GM21515 (cell line): ENCODE data around the gene PRRC2A.

ENCODE experiments used
- ATAC-seq: cut with Tn5 transposase; IDR thresholded peaks from one replicate; pipeline ENCODE4 v1.9.1; 2021; ENCODE audit not compliant: unreplicated experiment

PRRC2A gene

DNA sequence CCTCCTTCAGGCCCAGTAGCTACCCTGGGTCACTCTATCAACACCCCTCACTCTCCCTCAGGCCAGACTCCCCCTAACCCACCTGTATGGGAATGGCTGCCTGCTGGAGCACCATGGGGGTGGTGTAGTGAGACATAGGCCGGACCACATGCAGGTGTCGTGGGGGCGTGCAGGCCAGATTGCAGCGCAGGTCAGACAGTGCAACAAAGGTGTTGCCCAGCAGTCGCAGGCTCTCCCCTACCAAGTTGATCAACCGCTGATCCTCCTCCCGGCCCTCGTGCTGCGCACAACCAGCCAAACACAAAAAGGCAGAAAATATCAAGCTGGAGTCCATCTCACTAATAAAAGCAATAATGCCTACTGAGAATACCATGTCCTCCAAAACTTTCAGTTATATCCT, 24.8 kb downstream of the PRRC2A start:
- ATAC-seq = no peak

DNA sequence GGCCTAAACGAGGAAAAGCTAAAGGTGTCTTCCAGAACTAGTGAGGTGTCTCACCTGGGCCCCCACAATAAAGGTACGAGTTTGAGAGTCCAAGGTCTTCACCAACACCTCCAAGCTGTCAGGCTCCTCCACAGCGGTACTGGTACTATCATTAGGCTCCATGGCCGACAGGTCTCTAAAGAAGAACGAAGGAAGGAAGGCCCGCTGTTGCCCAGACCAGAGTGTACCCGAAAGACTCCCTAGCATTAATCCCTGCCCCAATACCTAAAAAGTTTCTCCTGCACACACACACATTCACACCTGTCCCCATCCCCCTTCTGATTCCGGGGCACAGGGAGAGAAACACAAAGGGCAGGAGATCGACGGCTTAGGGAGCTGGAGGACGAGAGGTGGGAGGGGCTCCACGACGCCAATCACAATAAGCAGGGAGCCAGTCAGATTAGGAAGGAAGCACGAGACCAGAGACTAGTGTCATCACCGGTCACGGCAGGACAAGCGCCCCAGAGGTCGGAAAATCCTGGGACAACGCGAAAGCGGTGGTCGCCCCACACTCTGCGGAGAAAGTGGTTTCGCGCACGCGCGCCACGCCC, 31.2 kb downstream of the PRRC2A start:
- ATAC-seq = peak; percentile 41

DNA sequence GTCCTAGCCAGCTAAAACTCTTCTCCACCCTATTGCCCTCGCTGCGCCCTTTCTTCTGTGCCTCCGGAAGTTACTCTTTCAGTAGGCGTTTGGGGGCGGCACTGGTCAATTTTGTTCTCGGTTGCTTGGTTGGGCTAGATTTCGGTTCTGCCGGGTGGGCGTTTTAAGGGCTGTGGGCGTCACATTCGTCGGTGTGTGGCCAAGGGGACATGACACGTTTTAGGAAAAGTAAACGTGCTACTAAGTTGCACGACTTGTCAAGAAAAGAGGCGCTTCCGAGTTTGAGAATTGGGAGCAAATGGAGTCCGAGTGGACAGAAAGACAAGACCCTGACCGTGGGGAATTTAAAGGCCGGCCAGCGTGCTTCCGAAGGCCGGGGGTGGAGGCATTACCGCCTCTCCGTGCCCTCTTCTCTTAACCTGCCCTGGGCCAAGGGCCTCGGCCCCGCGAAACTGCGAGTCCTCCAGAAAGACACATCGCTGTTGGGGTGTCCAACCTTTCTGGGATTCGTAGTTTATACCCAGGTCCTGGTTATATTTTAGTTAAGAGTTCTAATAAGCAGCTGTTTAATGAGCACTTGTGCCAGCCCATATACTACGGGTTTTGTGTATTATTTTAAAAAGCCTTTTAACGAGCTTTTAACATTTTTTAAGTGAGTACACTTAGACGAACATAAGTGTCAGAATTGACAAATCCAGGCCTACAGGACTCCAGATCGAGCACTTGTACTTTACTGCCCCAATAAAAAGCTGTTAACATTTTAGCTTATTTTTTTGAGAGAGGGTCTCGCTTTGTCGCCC, 32.6 kb downstream of the PRRC2A start:
- peak; percentile 50 for ATAC-seq

DNA sequence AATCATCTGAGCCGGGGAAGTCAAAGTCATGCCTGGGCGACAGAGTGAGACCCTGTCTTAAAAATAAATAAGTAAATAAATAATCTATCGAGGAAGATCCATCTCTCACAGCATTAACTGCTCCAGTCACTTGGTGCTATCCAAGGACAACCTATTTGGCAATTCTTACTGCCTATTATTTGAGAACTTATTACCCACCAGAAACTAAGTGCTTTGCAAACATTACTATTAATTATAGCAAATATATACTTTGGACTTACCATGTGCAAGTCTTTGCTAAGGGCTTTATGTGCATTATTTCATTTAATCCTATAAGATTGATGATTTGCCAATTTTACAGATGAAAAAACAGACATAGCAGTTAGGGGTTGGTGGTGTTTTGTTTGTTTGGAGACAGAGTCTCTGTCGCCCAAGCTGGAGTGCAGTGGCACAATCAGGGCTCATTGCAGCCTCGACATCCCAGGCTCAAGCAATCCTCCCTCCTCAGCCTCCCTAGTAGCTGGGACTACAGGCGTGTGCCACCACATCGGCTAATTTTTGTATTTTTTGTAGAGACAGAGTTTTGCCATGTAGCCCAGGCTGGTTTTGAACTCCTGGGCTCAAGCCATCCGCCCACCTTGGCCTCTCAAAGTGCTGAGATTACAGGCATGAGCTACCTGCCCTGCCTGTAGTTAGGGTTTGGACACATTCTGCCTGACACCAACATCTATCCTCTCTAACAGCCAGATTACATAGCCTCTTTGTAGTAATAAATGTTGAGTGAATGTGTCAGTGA, 34.2 kb downstream of the PRRC2A start:
- ATAC-seq = no peak

DNA sequence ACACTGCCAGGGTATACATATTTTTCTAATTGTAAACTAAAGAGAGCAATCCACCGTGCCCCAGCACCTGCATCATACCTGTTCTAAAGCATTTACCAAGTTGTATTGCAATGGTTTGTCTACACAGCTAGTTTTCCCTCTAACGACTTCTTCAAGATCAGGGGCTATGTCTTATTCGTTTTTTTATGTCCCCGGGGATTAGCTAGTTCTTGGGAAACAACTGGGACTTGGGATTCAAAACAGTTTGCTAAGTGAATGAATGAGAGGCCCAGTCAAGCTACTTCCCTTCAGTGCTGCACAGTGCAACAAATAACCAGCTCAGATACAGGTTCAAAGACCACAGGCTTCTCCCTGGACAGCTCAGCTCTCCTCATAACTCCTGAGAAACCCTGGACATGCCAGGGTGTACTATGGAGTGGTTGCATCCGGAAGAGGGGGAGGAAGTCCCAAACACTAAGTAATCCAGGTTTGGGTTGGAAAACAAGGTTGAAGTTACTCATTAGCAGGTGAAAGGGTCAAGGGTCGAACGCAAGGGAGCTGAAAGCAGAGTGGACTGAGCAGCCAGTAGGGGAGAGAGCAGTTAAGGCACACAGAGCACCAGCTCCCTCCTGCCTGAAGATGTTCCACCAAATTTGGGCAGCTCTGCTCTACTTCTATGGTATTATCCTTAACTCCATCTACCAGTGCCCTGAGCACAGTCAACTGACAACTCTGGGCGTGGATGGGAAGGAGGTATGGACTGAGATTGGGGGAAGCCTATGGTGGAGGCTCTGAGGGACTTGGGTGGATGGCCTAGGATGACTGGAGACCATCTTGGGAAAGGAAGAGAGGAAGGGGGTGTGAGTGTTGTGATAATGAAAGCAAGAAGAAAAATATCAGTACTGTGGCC, 35.1 kb downstream of the PRRC2A start, which contains the start of gene APOM:
APOM (plus strand) TSS at position 546 of the 889 bp plus-strand sequence; CDS start at position 619, 73 bp downstream.
- ATAC-seq = no peak

DNA sequence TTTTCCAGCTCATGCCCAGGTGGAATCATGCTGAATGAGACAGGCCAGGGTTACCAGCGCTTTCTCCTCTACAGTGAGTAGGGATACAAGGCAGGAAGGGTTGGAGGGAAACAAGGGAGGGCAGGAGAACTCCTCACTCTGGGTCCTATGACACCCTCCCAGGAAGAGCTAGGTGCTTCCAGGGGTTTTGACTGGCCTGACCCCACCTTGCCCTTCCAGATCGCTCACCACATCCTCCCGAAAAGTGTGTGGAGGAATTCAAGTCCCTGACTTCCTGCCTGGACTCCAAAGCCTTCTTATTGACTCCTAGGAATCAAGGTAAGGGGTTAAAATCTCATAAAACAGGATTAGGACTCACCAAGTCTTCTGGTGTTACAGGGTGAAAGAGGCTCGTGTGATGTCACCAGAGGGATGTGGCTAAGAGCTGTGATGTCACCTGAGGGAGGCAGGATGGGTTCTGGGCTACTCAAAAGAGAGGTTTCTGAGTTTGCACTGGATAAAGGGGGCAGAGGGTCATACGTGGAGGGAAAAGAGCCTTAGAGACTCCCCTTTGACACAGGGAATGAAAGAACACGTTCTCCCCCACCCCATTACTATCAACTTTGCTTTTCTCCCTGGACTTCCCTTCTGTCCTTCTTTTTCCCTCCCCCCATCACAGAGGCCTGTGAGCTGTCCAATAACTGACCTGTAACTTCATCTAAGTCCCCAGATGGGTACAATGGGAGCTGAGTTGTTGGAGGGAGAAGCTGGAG, 37.1 kb downstream of the PRRC2A start:
- no peak for ATAC-seq

DNA sequence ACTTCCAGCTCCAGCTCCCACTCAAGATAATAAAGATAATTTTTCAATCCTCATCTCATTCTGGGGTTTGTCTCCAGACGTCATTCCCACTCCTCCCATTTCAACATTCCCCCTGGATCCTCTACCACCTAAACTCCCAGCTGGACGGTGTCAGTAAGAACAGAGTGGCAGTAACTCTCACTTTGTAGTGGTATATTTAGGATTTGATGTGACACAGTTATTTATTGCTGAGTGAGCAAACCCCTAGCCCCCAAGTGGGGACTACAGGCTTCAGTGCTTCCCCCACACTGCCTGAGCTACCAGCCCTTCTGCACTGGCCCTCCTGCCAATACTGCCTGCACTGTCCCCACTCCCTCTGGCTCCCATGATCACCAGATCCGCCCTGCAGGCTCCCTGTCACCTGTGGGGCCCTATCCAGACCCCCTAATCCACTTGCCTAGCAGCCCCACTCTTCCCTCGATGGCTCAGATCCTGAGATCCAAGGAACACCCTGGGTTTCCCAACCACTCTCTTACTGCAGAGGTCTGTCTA, 37.7 kb downstream of the PRRC2A start:
- no peak for ATAC-seq

DNA sequence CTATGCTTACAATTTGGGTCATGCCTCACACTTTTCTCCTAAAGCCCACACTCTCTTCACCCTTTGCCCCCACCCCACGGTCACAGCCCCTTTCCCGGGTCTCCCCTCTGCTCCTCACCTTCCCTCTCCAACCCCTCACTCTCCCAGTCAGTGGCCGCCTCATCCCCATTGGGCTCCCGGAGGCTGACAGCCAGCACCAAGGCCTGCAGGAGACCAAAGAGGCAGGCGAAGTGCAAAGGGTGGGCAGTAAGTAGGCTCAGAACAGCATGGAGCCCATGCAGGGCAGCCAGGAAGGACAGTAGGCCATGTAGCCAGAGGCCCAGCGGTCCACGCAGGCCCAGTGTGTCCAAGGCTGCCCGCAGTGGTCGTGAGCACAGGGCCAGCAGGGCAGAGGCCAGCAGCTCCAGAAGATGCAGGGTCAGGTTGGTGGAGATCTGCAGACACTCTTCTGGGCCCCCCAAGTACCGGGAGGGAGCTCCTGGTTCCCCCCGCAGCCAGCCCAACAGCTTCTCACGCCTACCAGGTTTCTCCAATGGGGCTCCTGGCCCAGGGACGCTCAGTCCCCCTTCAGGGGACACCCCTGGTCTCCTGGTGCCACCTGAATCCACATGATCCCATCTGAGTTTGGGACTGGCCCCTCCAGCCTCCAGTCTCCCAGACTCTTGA, 38.6 kb downstream of the PRRC2A start:
- no peak for ATAC-seq

DNA sequence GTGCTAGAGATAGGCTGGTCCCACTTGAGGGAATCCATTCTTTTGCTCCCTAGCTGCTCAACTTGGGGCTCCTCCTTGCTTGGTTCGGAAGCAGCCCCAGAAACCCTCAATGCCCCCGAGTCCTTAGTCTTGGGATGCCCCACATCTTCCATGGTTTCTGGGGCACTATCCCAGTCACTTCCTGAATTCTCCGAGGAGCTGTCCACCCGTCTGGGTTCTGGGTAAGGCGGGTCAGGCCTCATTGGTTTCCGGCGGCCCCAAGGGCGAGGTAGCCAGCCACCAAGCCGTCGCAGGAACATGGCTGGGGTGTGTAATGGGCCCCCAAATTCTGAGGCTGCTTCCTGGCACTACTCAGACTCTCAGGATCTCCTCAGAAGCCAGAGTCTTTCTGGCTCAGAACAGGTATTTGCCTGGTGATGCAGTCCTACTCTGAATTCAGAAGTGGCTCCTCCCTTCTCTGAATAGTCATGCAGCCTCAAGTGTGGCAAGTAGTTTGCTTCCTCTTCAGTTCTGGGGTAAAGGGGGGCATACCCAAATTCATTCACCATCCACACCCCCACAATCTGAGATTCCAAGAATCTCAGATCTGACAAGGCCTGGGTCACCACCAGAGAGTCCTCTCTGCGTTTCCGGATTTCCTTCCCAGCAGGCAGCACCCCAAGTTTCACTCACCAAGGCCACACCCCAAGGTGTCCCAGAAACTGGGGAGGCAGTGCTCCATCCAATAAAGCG, 39.3 kb downstream of the PRRC2A start:
- no peak for ATAC-seq

DNA sequence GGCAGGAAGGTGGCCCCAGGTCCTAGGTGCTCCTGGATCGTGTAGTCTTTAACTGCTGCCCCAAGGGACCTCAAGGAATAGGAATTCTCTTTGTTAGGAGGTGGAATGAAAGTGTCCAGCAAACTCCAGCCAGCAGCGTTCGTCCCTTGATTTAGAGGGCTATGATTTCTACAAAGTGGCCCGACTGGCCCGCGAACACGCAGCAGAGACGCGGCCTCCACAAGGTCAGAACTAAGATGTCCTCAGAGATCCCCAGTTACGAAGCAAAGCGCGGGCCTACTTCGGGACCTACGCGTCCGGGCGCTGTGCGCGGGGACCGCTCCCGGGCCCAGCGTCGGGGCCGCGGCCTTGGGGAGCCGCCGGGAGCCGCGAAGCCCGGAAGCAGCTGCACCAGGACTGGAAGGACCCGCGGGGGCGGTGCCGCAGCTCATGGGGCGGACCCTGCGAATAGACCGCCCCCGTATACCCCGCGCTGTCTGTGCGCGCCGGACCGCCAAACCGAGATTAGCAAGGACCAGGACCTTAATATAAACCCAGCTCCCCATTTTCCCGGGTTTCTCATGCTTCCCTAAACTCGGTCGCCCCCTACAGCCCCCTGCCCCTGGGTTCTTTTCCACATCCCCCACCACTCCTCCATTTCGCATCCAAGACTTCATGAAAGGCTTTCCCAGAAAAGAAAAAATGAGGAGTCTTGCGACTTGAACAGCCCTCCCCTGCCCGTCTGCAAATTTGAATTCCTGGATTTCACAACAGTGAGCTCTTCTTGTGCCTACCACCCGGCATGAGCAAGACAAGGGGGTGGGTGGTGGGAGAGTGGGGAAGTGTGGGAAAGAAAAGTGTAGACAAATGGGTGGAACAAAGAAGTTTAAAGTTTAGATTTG, 40.1 kb downstream of the PRRC2A start, which contains the start of gene C6orf47:
C6orf47 (minus strand) TSS at position 398 of the 881 bp plus-strand sequence. CDS start 831 bp downstream, outside the sequence.
- ATAC-seq = no peak

DNA sequence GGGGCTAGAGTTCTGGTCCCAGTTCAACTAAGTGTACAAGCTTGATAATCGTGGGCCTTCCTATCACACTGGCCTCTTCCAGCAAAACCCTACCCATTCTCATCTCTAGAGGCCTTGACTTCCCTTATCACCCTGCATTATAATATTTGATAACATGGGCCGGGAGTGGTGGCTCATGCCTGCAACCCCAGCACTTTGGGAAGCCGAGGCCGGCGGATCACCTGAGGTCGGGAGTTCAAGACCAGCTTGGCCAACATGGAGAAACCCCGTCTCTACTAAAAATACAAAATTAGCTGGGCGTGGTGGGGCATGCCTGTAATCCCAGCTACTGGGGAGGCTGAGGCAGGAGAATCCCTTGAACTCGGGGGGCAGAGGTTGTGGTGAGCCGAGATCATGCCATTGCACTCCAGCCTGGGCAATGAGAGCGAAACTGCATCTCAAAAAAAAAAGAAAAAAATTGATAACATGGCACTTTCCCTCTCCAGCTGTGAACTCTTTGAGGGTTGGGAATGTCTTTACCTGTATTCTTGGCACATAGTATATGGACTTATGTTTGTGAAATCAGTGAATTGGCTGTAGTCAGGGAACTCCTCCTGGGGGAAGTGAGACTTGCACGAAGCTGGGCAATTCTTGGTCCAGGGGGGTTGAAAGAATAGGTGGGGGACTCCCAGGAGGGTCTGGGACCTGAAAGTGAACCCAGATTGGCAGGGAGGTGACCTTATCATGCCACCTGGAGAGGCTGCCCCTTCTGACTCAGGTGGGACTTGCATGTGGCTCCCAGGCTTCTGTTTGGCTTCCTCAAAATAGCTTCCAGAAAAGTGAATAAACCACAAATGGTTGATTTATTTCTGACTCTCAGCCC, 41.0 kb downstream of the PRRC2A start:
- no peak for ATAC-seq

DNA sequence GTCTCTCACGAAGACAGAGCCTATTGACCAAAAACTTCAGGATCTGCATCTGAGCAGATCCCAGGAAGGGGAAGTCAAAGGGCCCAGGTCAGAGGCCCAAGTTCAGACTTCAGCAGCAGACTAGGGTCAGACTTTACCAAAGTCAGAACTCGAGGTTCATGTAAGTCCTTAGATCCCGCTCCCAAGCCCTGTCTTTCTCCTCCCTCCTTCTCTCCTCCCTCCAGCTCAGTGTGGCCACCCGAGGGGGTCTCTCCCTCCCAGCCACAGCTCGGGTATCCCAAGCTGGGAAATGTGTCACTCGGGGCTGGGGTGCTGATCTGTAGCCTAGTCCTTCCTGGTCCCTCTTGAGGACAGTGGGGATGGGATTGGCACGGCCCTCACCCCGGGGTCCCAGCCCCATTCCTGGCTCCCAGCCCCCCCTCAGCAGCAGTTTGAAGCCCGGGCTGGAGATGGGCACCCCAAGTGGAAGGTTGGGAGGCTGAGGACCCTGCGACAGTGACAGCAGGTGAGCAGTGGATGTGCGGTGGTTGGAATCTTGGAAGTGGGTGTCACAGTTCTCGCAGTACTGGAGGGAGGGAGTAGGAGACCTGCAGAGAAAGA, 41.7 kb downstream of the PRRC2A start:
- no peak for ATAC-seq

DNA sequence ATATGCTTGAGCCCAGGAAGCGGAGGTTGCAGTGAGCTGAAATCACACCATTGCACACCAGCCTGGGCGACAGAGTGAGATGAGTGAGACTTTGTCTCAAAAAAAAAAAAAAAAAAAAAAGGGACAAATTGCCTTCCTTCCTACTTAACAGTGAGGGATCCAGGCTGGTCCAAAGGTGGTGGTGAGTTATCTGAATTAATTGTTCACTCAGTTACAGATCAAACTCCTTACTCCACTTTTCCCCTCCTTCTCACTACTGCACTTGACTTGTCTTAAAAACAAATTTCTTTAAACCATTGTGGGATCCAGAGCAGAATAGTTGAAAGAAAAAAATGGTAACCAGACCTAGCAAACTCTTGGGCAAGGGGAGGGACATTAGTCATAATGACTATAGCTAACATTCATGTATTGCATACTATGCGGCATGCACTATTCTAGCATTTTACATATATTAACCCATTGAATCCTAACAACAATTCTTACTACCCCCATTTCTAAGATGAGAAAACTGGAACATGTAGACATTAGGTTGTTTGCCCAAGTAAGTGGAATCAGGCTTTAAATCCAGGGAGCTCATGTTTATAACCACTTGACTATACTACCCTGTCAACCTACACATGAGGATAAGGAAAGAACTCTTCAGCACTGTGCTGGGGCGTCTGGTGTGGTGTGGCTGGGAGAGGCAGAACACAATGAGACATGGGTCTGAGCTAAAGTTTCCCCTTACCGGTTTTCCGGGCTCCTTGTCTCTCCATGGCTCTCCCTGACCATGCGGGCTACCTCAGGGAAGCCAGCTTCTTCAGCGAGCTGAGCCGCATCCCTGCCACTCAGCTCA, 42.8 kb downstream of the PRRC2A start:
- no peak for ATAC-seq

DNA sequence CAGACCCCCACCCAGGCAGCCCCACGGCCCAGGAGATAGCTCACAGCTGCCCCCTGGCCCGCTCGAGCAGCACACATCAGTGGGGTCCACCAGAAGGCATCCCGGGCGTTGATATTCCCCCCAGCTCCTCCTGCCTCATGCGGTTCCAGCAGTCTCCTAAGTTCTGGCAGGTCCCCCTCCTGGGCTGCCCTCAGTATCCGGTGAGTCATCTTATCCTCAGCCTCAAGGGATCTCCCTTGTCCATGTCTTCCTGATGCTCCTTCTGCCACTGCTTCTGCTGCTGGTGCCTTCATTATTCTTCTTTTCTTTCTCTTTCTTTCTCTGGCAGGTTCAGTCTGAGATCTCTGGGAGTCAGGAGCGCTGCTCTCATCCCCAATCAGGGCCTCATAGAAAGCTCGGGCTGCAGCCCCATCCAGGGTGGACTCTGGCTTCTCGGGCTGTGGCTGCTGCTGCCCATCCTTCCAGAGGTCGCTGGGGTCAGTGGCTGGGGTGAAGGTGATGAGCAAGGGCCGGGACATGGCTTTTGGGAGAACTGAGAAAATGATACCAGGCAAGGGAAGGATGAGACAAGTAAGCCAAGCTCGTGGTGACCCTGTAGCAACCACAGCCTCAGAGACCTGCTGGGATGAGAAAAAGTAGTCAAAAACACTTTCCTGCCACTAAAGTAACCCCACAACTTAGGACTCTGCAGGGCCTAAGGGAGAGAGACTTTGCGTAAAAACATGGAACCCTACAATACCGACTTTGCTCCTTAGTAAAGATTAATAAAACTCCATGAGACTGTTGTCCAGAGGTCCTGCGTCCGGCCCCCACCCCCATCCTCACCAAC, 43.7 kb downstream of the PRRC2A start:
- no peak for ATAC-seq
